Posterior cingulate gyrus (tissue), 11 donors: ENCODE measurements around the gene ARPP21.
A peak's percentile ranks its signal among the peaks of the same experiment; 100 is the strongest.
"Not testable (repeated sequence)": the region's sequence is repeated elsewhere in the genome, so short reads cannot be mapped to it uniquely, and the experiment has no call there.

ENCODE experiments used
- DNase-seq, 10 donors: peaks; one replicate each; pipeline versions ENCODE4 v3.0.0 to v3.0.0-alpha.2; 2020 to 2021; ENCODE audit warnings: mixed read lengths in 3 of 10
- intact Hi-C: fragments of 100-400 bp; cut with DNase I; formaldehyde crosslinking; loops from one replicate; pipeline ENCODE4 v1.15.1; 2023

Gene ARPP21

DNA sequence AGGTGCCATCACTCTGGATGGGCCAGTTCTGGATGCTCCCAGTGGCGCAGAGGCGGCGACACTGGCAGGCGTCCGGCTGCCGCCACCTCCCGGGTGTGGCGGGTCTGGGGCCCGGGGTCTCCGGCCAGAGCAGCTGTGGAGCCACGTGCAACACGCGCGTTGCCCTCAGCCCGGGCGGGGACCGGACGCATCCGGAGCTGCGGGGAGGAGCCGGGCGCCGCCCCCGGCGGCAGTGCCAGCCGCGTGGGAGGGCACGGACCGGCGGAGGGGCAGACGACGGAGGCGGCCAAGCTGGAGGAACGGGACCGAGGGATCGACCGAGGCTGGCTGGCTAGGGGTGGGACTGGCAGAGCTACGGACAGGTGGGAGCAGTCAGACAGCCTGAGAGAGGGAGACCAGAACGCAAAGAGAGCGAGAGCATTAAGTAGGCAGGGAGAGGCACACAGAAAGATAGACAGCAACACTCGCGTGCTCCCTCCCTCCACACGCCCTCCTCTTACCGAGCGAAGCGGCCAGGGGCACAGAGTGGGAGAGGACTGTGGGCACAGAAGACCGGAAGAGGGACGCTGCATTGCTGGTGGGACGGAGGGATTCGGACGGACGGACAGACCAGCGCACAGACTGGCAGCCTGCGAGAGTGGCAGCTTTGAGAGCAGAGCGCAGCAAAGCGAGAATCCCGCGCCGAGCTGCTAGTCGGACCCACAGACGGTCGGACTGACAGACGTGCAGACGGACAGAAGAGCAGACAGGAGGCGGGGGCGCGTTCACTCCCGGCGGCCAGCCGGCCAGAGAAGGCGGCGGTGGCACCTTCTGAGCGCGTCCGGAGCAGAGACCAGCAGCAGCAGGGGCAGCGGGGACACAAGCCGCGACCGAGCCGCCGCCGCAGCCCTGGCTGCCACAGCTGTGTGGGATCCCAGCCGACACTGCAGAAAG is at the start of gene ARPP21:
Gene ARPP21, plus strand, starts transcription at position 272 of the 933 bp plus-strand sequence. CDS start 42,227 bp downstream, outside the sequence.
- peak; percentile 49 to 96 (median 66) for DNase-seq
- intact Hi-C loops: loop anchor here (5.0 kb wide), 1 partner anchor 42 kb away; no protein-coding TSS in a partner anchor

DNA sequence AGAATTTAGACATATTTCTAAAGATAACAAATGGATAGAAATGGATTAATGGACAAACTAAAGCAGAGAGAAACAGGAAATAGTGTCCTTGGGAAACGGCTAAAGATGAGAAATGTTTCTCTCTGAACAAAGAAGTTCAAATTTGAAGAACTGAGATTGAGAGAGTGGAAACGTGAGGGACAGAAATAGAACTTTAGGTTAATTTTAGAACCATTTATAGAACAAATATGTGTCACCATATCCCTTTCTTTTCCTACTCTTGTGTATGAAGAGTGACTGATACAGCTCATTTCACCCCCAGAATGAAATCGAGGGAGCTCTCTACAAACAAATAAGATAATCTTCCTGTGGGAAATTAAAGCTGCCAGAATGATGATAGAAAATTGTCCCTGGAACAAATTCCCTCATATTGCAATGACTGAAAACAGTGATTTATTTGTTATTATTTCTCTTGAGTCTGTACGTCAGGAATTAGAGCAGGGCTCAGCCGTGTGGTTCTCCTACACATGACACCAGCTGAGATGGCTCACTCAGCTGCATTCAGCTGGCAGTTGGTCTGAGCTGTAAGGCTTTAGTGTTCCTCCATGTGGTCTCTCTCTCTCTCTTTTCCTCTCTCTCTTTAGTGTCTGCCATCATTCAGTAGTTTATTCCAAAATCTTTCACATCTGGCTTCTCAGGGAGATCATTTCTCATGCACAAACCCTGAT is 46.6 kb upstream of the ARPP21 start:
- DNase-seq: no peak

DNA sequence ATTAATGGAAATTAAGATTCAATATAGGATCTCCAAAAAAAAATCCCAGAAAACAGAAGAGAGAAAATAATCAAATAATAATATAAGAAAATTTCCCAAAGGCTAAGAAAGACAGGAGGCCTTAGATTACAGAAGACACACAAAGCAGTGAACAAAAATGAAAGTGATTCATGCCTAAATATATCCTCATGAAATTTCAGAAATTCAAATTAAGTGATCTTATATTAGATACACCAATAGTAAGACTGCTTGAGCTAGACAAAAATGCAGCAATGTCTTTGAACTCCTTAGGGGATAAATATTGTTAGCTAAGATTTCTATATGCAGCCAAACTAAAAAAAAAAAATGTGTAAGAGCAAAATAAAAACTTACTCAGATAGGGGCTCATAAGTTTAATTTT is 44.6 kb upstream of the ARPP21 start:
- intact Hi-C loops: loop anchor here (5.0 kb wide), 1 partner anchor 43 kb away; the partner anchor contains the start of gene ARPP21

More for the DNA sequence above, 46.6 kb upstream of the ARPP21 start:
- intact Hi-C loops: no loop called here

DNA sequence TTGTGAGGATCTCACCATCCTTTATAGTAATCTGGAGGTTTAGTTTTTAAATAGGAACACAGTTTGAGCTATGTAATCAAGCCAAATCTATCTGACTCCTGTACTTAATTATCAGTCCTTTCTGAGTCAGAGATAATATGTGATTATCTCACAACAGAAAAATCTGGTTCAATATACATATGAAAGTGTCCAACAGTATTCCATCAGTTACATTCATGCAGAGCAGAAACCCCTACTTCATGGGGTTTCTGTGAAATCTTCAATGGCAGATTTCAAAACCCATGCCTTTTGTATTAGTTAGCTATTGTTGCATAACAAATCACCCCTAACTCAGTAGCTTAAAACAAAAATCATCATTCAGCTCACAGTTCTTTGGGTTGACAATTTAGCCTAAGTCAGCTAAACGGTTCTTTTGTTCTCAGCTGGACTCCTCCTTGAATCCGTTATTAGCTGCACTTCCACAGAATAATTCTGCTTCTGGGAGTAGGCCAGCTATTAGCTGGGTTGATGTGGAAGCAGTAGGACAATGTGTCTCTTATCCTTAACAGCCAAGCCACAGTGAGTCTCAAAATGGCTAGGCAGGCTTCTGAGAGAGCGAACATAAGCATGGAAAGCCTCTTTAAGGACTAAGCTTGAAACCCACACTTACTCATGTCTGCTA is 42.9 kb upstream of the ARPP21 start:
- intact Hi-C loops: loop anchor here (5.0 kb wide), 1 partner anchor 41 kb away; the partner anchor contains the start of gene ARPP21
- peak in 3 of 10 donors; percentile 2 to 29 (median 24) for DNase-seq

More for the DNA sequence above, 44.6 kb upstream of the ARPP21 start:
- DNase-seq: no peak

DNA sequence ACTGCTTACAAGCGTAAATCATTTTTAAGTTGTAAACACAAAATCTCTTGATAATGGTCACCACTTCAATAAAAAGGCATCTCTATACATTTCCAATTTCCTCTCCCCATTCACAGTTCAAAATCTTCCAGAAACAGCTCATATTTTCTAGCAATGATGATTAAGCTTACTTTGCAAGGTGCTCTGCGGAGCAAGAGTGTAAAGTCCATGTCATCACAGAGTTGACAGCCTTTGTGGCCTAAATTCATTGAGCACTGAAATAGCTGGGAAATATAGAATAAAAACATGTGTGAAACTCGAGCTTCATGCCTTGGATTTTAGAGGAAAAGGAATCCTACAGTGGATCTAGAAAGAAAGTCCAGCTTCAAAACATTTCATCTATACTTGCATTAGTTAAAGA is 41.8 kb upstream of the ARPP21 start:
- no peak for DNase-seq
- intact Hi-C loops: loop anchor here (5.0 kb wide), 1 partner anchor 40 kb away; the partner anchor contains the start of gene ARPP21

DNA sequence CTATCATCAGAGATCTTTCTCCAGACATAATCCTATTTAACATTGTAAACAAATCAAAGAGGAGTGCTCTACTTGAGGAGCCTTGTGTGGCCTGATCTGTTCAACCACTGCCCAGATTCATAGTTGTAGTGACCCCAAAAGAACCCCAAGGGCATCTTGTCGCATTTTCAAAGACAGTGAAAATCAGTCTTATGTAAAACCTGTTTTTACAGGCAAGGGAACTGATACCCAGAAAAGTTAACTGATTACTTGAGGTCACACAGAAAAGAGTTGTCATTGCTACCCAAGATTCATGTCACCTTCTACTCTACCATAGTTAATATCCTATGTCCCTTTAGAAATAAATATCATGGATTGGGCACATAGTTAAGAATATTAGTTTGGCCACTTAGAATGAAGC is 40.5 kb upstream of the ARPP21 start:
- no peak for DNase-seq
- intact Hi-C loops: loop anchor here (5.0 kb wide), 1 partner anchor 38 kb away; the partner anchor contains the start of gene ARPP21

DNA sequence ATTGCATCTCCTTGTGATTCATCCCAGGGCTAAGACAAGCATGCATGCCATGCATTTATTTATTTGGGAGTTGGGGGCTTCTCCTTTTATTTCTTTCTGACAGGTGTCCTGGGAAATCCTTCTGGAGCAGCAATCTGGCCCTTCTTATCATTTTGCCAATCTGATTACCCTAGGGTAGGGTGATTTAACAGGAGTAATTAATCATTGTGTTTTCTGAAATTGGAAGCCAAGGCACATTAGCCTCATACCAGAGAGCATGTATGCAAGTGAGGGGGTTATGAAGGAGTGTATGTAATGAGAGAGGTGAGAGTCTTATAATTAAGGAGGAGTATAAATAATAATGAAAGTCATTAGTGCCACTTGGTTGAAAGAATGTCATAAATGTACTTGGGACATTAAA is 37.4 kb upstream of the ARPP21 start:
- intact Hi-C loops: no loop called here
- no peak for DNase-seq

DNA sequence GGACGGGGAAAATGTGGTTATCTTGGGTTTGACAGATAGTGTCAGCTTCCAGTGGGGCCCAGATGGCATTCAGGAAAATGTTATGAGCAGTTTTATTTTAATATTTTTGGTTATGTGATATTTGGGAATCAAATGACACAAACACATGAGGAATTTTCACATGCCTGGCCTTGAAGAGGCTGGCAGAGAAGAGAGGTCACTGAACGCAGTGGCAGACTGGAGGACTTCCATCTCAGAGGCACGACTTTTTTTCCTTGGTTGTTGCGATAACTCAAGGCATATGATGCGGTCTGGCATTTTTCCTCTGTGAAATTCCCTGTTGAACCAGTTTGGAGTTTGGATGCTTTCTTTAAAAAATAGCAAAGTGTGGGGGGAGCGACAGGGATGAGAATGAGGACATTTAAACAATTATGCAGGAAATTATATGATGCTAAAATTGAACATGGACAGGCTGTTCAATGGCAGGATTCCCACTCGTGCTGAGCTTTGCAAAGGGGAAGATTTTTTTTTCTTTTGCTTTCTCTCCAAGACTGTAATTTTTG is 36.9 kb upstream of the ARPP21 start:
- intact Hi-C loops: no loop called here
- DNase-seq: peak in 4 of 10 donors; percentile 3 to 35 (median 14)

DNA sequence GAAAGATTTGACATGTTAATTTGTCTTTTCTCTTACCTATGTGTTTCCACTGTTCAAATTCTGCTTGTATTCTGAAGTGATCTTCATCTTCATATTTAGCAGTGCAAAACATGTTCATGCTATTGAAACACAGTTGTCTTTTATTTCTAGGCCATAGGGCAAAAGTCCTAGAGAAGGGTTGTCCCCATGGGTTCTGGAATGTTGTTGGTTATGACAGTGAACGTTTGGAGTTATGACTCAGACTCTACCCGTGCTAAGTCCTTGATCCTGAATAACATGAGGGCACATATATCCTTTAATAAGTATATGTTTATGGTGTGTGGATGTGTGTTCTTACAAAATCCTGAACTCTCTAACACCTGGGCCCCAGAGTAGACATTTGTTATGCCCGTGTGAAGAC is 23.0 kb upstream of the ARPP21 start:
- no peak for DNase-seq
- intact Hi-C loops: no loop called here

DNA sequence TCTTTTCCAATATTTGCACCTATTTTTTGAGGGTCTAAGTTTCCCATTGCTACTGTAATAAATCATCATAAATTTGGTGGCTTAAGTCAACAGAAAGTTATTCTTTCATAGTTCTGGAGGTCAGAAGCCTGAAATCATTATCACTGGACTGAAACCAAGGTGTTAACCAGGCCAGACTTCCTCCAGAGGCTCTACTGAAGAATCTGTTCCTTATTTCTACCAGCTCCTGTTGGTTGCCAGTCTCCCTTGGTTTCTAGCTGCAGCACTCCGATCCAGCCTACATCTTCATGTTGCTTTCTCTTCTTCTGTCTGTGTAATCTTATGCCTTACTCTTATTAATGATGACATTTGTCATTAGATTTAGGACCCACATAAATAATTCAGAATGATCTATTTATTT is 22.0 kb upstream of the ARPP21 start:
- intact Hi-C loops: no loop called here
- no peak for DNase-seq

DNA sequence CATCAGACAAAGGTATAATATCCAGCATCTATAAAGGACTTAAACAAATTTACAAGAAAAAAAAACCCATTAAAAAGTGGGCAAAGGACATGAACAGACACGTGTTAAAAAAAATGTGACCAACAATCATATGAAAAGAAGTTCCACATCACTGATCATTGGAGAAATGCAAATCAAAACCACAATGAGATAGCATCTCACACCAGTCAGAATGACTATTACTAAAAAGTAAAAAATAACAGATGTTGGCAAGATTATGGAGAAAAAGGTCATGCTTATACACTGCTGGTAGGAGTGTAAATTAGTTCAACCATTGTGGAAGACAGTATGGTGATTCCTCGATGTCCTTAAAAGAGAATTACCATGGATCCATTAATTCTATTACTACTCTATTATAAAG is 19.1 kb upstream of the ARPP21 start:
- DNase-seq, intact Hi-C loops: not testable (repeated sequence)

DNA sequence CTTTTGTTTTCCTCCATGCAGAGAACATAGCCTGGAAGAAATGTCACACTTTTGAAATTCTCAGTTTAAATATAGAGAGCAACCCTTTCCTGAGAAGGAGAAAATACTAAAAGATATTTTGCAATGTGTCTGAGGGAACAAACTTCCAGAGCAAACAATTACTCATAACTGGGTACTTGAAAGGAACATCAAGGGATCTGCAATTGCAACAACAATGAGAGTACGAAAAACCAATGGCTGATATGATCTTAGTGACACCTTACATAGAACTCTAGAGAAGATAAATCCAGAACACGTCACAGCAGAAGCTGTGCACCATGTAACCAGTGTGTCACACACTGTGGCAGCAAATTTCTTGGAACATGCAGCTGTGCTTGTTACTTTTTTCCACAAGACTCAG is 14.6 kb upstream of the ARPP21 start:
- no peak for DNase-seq

DNA sequence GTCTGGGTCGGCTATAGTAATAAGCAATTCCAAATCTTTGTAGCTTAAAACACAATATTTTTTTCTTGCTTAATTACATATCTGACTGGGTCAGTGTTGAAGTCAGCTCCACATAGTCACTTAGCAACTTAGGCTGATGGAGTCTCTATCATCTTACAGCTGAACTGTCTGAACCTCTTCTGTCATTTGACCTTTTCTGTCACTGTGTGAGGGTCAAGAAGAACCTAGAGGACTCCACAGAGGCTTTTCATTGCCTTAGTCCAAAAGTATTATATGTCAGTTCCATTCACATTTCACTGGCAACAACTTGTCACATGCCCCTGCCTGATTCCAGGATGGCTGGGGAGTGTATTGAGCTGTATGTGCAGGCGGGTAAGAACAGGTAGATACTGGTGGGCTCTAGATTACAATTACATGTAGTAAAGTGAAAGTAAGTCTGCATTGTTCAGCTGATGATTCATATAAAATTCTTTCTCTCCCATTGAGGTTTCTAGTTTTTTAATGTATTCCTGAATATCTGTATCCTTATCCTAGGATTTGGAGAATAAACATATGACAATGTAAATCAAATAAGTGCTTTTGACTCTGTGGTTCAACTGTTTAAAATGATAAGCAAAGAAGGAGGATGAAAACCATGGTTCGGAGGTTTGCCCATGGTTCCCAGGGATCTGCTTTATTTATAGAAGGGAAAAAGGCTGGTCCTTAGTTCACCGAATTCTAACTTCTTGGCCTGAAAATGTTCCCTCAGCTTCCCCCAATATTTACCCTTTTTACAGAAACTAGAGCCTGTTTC is 5.8 kb upstream of the ARPP21 start:
- intact Hi-C loops: no loop called here
- DNase-seq: no peak

More for the DNA sequence above, 14.6 kb upstream of the ARPP21 start:
- intact Hi-C loops: no loop called here

DNA sequence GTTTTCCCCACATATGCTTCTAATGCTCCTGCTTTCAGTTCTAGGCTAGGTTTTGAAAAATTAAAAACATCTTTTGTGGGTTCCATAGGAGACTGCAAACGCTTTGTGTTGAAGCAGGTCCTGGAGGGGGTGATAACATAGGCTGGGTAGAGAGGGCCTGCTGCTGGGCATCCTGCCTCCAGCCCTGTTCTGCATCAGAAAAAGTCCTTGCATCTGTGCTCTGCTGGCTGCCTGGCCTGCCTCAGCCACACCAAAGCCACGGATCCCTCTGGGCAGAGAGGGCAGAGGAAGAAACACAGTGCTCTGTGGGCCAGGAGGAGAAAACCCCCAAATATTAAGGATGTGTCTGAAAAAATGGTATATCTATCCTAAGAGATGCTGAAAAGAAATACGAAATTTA is 3.9 kb upstream of the ARPP21 start:
- intact Hi-C loops: loop anchor here (5.0 kb wide), 1 partner anchor 38 kb away; no protein-coding TSS in a partner anchor
- peak in 4 of 10 donors; percentile 28 to 79 (median 68) for DNase-seq

DNA sequence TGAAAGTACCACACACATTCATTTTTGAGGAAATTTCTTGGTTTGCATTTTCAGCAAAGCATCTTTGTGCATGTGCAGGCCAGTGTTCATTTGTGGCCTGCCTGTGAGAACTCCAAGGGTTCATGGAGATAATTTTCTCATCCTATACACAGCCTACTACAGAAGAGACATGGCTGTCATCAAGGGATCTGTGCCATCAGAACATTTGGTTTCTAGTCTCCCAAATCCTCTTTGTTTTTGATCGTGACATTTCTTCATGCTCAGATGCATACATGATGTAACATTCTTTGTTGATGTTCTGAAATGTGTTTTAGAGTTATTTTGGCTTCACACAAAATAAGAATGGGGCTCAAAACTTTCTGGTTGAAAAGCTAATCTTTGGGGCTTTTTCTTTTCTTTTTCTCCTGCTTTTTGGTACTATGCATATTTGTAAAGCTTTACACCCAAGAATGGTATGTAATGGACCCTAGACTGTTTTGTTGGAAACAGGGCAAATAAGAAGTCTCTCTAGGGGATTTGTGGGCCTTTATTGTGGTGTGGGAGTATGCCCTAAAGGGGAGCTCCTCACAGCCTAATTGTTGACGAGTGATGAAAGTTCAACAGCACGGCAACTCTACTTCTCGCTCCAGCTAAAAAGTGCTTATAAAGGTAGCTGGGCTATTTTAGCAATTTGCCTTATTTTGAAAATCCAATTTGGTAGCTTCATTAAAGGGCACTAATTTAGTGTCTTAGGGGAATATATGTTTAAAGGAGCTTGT is 3.2 kb upstream of the ARPP21 start:
- no peak for DNase-seq
- intact Hi-C loops: loop anchor here (5.0 kb wide), 1 partner anchor 39 kb away; no protein-coding TSS in a partner anchor

DNA sequence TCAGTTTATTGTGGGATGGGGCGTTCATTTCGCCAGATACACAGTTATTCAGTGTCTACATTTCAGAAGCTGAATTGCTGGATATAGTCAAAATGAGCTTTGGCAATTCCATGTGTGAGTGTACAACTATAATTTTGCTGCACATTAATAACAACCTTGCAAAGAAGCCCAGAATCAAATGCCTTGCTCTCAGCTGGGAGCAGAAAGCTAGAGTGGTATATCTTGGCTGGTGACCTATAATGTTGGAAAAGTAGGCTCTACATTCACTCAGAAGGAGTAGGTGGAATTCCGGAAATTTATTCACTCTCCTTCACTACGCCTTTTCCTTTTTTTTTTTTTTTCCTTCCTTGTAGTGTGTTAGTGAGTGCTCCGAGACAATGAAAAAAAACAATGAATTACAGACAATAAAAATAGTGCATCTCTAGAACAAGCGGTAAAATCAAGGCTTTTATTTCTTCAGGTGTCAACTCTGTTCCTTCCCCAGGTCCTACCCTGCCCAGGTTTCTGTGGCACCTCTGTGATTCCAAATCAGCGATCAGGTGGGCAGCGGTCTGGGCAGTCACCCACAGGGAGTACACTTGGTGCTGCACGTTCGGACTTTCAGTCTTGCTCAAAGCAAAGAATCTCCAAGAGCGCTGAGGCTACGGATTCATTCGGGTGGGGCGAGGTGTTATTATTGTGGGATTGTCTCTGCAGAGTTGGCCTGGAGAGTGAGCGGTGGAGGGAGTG is 910 bp upstream of the ARPP21 start:
- DNase-seq: peak in 3 of 10 donors; percentile 21 to 79 (median 28)
- intact Hi-C loops: loop anchor here (5.0 kb wide), 1 partner anchor 41 kb away; no protein-coding TSS in a partner anchor

DNA sequence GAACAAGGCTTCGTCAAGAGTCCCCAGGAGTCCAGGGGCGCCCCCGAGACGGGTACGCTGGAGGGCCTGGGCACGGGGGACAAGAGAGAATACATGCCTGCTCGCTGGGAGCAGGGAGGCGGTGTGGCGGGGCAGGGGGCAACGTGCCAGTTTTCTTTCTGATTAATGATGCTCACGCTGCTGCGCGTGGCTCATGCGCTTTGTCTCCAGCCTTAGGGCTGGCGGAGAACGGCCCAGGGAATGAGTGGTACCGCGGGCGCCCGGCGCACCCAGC is 408 bp upstream of the ARPP21 start:
- intact Hi-C loops: loop anchor here (5.0 kb wide), 1 partner anchor 42 kb away; no protein-coding TSS in a partner anchor

More for the DNA sequence above, 408 bp upstream of the ARPP21 start:
- DNase-seq: peak in 2 of 10 donors; percentile 43 to 68
